Measurements from ENCODE around the gene PPP1R37.

The PPP1R37 gene

DNA sequence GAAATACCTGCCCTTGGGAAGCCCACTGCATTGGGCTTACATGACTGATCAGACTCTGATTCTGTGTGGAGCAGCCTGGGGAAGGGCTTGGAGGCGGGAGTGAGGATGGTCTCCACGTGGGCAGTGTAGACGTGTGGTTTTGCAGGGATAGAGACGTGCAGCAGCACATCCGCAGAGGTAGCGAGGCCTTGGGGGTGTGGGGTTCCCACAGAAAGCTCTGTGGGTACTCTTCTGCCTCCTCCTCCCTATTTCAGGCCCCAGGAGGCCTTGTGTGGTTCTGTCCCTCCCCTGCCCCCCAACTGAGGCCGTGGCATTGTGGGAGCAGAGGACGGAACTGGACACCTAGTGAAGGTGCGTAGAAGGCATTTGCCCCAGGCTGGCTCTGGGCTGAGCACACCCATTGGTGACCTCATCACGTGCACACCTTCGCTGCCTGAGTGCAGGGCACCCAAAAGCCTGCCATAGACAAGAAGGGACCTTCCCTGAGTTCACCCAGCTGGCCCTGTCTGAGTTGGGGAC, 28.9 kb downstream of the PPP1R37 start:
- no peaks in the 10 kb centered on the region for H3K9me3 ChIP-seq (ENCODE audit: insufficient read depth, low read depth, low read length)
- no peak overlapping the region for H2BK120ac ChIP-seq (ENCODE audit: insufficient read depth, low read length, poor library complexity)
- peak; percentile 24 to 65 for DNase-seq
- no peak overlapping the region for H3K4ac ChIP-seq (ENCODE audit: low read depth, low read length)
- no peaks in the 10 kb centered on the region for H3K79me1 ChIP-seq (ENCODE audit: low read length)
- H4K12ac ChIP-seq (ENCODE audit: low read depth, low read length), result no peak overlapping the region
- H2AK5ac ChIP-seq (ENCODE audit: low read length), result no peak overlapping the region
- H2AFZ ChIP-seq (ENCODE audit: insufficient read depth, low read length, poor library complexity), result no peak overlapping the region
- H3K27me3 ChIP-seq (ENCODE audit: insufficient read depth, low read length), result no peaks in the 10 kb centered on the region
- no peak overlapping the region for H3K9ac ChIP-seq (ENCODE audit: low read length)
- H3K14ac ChIP-seq (ENCODE audit: low read length), result no peak overlapping the region
- no peak overlapping the region for H3K23ac ChIP-seq (ENCODE audit: low read length)
- H3K18ac ChIP-seq (ENCODE audit: low read length), result peak overlapping the region; percentile 42
- H2BK12ac ChIP-seq (ENCODE audit: low read length), result no peak overlapping the region
- no CpG with 5 or more reads among the region's 11 CpGs for WGBS (ENCODE audit: extremely low coverage, insufficient coverage, insufficient read length)
- H4K91ac ChIP-seq (ENCODE audit: low read depth, low read length), result no peak overlapping the region
- peaks cover 8% of the 10 kb centered on the region for H3K79me2 ChIP-seq (ENCODE audit: control insufficient read depth, insufficient read depth, low read length, poor library complexity)
- H3K4me2 ChIP-seq (ENCODE audit: low read length), result no peak overlapping the region
- no peak overlapping the region for H3K4me3 ChIP-seq (ENCODE audit: low read depth, low read length)
- no peaks in the 10 kb centered on the region for H3K36me3 ChIP-seq (ENCODE audit: control insufficient read depth in 1 of 2, insufficient read depth in 2 of 2, low read length in 2 of 2)
- peaks cover 32 to 37% of the 10 kb centered on the region in 2 experiments for H3K4me1 ChIP-seq (ENCODE audit: control insufficient read depth in 1 of 2, insufficient read depth in 2 of 2, low read length in 2 of 2)
- no peak overlapping the region for H2BK5ac ChIP-seq (ENCODE audit: low read depth, low read length, poor library complexity)
- H3K27ac ChIP-seq (ENCODE audit: low read depth, low read length), result no peak overlapping the region
- no peak overlapping the region for H4K8ac ChIP-seq (ENCODE audit: low read depth, low read length)

- H3K4me1 ChIP-seq (ENCODE audit: control insufficient read depth in 1 of 2, insufficient read depth in 2 of 2, low read length in 2 of 2), result peaks cover 27 to 31% of the 10 kb centered on the region in 2 experiments
- no peak for DNase-seq
- H4K12ac ChIP-seq (ENCODE audit: low read depth, low read length), result no peak overlapping the region
- H3K79me2 ChIP-seq (ENCODE audit: control insufficient read depth, insufficient read depth, low read length, poor library complexity), result peaks cover 8% of the 10 kb centered on the region
- no peak overlapping the region for H2BK120ac ChIP-seq (ENCODE audit: insufficient read depth, low read length, poor library complexity)
- H3K4ac ChIP-seq (ENCODE audit: low read depth, low read length), result no peak overlapping the region
- H4K8ac ChIP-seq (ENCODE audit: low read depth, low read length), result no peak overlapping the region
- no peaks in the 10 kb centered on the region for H3K27me3 ChIP-seq (ENCODE audit: insufficient read depth, low read length)
- no peak overlapping the region for H3K27ac ChIP-seq (ENCODE audit: low read depth, low read length)
- H2BK5ac ChIP-seq (ENCODE audit: low read depth, low read length, poor library complexity), result no peak overlapping the region
- no peak overlapping the region for H4K91ac ChIP-seq (ENCODE audit: low read depth, low read length)
- no CpG with 5 or more reads among the region's 6 CpGs for WGBS (ENCODE audit: extremely low coverage, insufficient coverage, insufficient read length)
- no peaks in the 10 kb centered on the region for H3K79me1 ChIP-seq (ENCODE audit: low read length)
- peak overlapping the region; percentile 41 for H3K18ac ChIP-seq (ENCODE audit: low read length)
- no peak overlapping the region for H3K9ac ChIP-seq (ENCODE audit: low read length)
- H3K14ac ChIP-seq (ENCODE audit: low read length), result no peak overlapping the region
- no peaks in the 10 kb centered on the region for H3K9me3 ChIP-seq (ENCODE audit: insufficient read depth, low read depth, low read length)
- no peak overlapping the region for H2AFZ ChIP-seq (ENCODE audit: insufficient read depth, low read length, poor library complexity)
- no peak overlapping the region for H2AK5ac ChIP-seq (ENCODE audit: low read length)
- no peaks in the 10 kb centered on the region for H3K36me3 ChIP-seq (ENCODE audit: control insufficient read depth in 1 of 2, insufficient read depth in 2 of 2, low read length in 2 of 2)
- H3K4me3 ChIP-seq (ENCODE audit: low read depth, low read length), result no peak overlapping the region
- H2BK12ac ChIP-seq (ENCODE audit: low read length), result no peak overlapping the region
- H3K4me2 ChIP-seq (ENCODE audit: low read length), result no peak overlapping the region
- H3K23ac ChIP-seq (ENCODE audit: low read length), result no peak overlapping the region
Measured at GRCh38 chr19:45122832-45123231, 29.9 kb downstream of the PPP1R37 start.

DNA sequence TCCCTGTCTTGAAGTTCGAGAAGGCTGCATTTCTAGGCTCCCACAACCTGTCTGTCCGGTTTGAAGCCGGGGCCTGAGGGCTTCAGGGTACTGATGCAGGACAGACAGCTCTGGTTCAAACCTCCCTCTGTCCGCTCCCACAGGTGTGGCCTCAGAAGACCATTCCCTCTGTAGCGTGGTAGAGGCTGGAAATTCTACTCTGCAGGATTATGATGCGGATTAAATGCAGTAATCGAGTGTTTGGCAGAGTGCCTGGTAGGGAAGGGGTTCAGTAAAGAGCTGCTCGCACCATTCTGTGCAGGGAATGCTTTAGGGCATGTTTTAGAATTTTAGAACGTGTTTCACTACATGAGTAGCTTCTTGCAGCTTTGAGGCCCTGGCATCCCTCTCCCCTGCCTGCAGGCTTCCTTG, 30.5 kb downstream of the PPP1R37 start:
- H3K4me2 ChIP-seq (ENCODE audit: low read length), result peak overlapping the region; percentile 17
- H4K12ac ChIP-seq (ENCODE audit: low read depth, low read length), result no peak overlapping the region

GRCh38 chr19:45124021-45124420, 31.0 kb downstream of the PPP1R37 start:
- Histone ChIP-seq H3K14ac (ENCODE audit: low read length) (no peak overlapping the region), H3K9ac (ENCODE audit: low read length) (no peak overlapping the region)
- WGBS (ENCODE audit: extremely low coverage, insufficient coverage, insufficient read length), result no CpG with 5 or more reads among the region's 6 CpGs

More for the DNA sequence above, 30.5 kb downstream of the PPP1R37 start:
- no peak overlapping the region for H3K4ac ChIP-seq (ENCODE audit: low read depth, low read length)
- no peak overlapping the region for H3K14ac ChIP-seq (ENCODE audit: low read length)
- no peaks in the 10 kb centered on the region for H3K79me1 ChIP-seq (ENCODE audit: low read length)
- H2AK5ac ChIP-seq (ENCODE audit: low read length), result no peak overlapping the region
- no peak overlapping the region for H2AFZ ChIP-seq (ENCODE audit: insufficient read depth, low read length, poor library complexity)
- H3K4me1 ChIP-seq (ENCODE audit: control insufficient read depth in 1 of 2, insufficient read depth in 2 of 2, low read length in 2 of 2), result peaks cover 27 to 31% of the 10 kb centered on the region in 2 experiments
- no peak overlapping the region for H3K18ac ChIP-seq (ENCODE audit: low read length)
- H4K91ac ChIP-seq (ENCODE audit: low read depth, low read length), result no peak overlapping the region
- H3K27ac ChIP-seq (ENCODE audit: low read depth, low read length), result no peak overlapping the region
- peaks cover 8% of the 10 kb centered on the region for H3K79me2 ChIP-seq (ENCODE audit: control insufficient read depth, insufficient read depth, low read length, poor library complexity)
- no peak overlapping the region for H3K4me3 ChIP-seq (ENCODE audit: low read depth, low read length)
- H3K9ac ChIP-seq (ENCODE audit: low read length), result no peak overlapping the region
- H2BK5ac ChIP-seq (ENCODE audit: low read depth, low read length, poor library complexity), result no peak overlapping the region
- DNase-seq, result peak; percentile 94 to 96
- no peak overlapping the region for H4K8ac ChIP-seq (ENCODE audit: low read depth, low read length)
- no CpG with 5 or more reads among the region's 9 CpGs for WGBS (ENCODE audit: extremely low coverage, insufficient coverage, insufficient read length)
- H2BK12ac ChIP-seq (ENCODE audit: low read length), result no peak overlapping the region
- H3K27me3 ChIP-seq (ENCODE audit: insufficient read depth, low read length), result no peaks in the 10 kb centered on the region
- H3K9me3 ChIP-seq (ENCODE audit: insufficient read depth, low read depth, low read length), result no peaks in the 10 kb centered on the region
- no peaks in the 10 kb centered on the region for H3K36me3 ChIP-seq (ENCODE audit: control insufficient read depth in 1 of 2, insufficient read depth in 2 of 2, low read length in 2 of 2)
- no peak overlapping the region for H2BK120ac ChIP-seq (ENCODE audit: insufficient read depth, low read length, poor library complexity)
- H3K23ac ChIP-seq (ENCODE audit: low read length), result no peak overlapping the region

More at GRCh38 chr19:45124021-45124420, 31.0 kb downstream of the PPP1R37 start:
- H3K9me3 ChIP-seq (ENCODE audit: insufficient read depth, low read depth, low read length), result no peaks in the 10 kb centered on the region
- H4K91ac ChIP-seq (ENCODE audit: low read depth, low read length), result no peak overlapping the region
- H4K8ac ChIP-seq (ENCODE audit: low read depth, low read length), result no peak overlapping the region
- no peak overlapping the region for H3K18ac ChIP-seq (ENCODE audit: low read length)
- H3K4me1 ChIP-seq (ENCODE audit: control insufficient read depth in 1 of 2, insufficient read depth in 2 of 2, low read length in 2 of 2), result peaks cover 27 to 31% of the 10 kb centered on the region in 2 experiments
- H4K12ac ChIP-seq (ENCODE audit: low read depth, low read length), result no peak overlapping the region
- H2BK120ac ChIP-seq (ENCODE audit: insufficient read depth, low read length, poor library complexity), result no peak overlapping the region
- peaks cover 8% of the 10 kb centered on the region for H3K79me2 ChIP-seq (ENCODE audit: control insufficient read depth, insufficient read depth, low read length, poor library complexity)
- H3K4me3 ChIP-seq (ENCODE audit: low read depth, low read length), result no peak overlapping the region
- no peak overlapping the region for H2BK5ac ChIP-seq (ENCODE audit: low read depth, low read length, poor library complexity)
- H3K27ac ChIP-seq (ENCODE audit: low read depth, low read length), result no peak overlapping the region
- H2AK5ac ChIP-seq (ENCODE audit: low read length), result peak overlapping the region; percentile 20
- no peaks in the 10 kb centered on the region for H3K27me3 ChIP-seq (ENCODE audit: insufficient read depth, low read length)
- no peak for DNase-seq
- no peak overlapping the region for H3K23ac ChIP-seq (ENCODE audit: low read length)
- no peak overlapping the region for H3K4me2 ChIP-seq (ENCODE audit: low read length)
- H3K4ac ChIP-seq (ENCODE audit: low read depth, low read length), result peak overlapping the region; percentile 28
- H2BK12ac ChIP-seq (ENCODE audit: low read length), result no peak overlapping the region
- H3K36me3 ChIP-seq (ENCODE audit: control insufficient read depth in 1 of 2, insufficient read depth in 2 of 2, low read length in 2 of 2), result no peaks in the 10 kb centered on the region
- H2AFZ ChIP-seq (ENCODE audit: insufficient read depth, low read length, poor library complexity), result no peak overlapping the region
- H3K79me1 ChIP-seq (ENCODE audit: low read length), result no peaks in the 10 kb centered on the region

All from trophoblast cell (in vitro differentiated cells and primary cell).